Measurements from ENCODE around the gene UGT1A10.
"Not testable (repeated sequence)": the region's sequence is repeated elsewhere in the genome, so short reads cannot be mapped to it uniquely, and the experiment has no call there.

UGT1A10 gene

GRCh38 chr2:233746475-233747282, 110.4 kb downstream of the UGT1A10 start:
- no peak for DNase-seq

GRCh38 chr2:233747283-233747544, 111.0 kb downstream of the UGT1A10 start:
- no peak for DNase-seq

- DNase-seq: not testable (repeated sequence)
These were observed 114.4 kb downstream of the UGT1A10 start for GRCh38 chr2:233750689-233751088.

GRCh38 chr2:233751212-233752009, 115.2 kb downstream of the UGT1A10 start:
- not testable (repeated sequence) for DNase-seq

- no peak for DNase-seq
These were observed 118.8 kb downstream of the UGT1A10 start for GRCh38 chr2:233754872-233755611.

GRCh38 chr2:233756429-233757081, 120.3 kb downstream of the UGT1A10 start:
- no peak for DNase-seq

- no peak for DNase-seq
These were observed 121.9 kb downstream of the UGT1A10 start for GRCh38 chr2:233758141-233758540.

GRCh38 chr2:233758849-233759248, 122.6 kb downstream of the UGT1A10 start:
- no peak for DNase-seq

GRCh38 chr2:233760043-233760442, 123.8 kb downstream of the UGT1A10 start, which contains the start of gene UGT1A1:
UGT1A1 (plus strand) TSS chr2:233760270; CDS start chr2:233760288, 18 bp downstream.
- DNase-seq: no peak

GRCh38 chr2:233761040-233761769, 125.0 kb downstream of the UGT1A10 start:
- no peak for DNase-seq

GRCh38 chr2:233764264-233764663, 128.0 kb downstream of the UGT1A10 start:
- no peak for DNase-seq

GRCh38 chr2:233764761-233765160, 128.5 kb downstream of the UGT1A10 start:
- no peak for DNase-seq

- DNase-seq: no peak
These were observed 130.2 kb downstream of the UGT1A10 start for GRCh38 chr2:233766416-233766815.

GRCh38 chr2:233768076-233768475, 131.8 kb downstream of the UGT1A10 start:
- DNase-seq: no peak

- DNase-seq: no peak
These were observed 133.0 kb downstream of the UGT1A10 start for GRCh38 chr2:233769260-233769659.

- no peak for DNase-seq
These were observed 135.9 kb downstream of the UGT1A10 start for GRCh38 chr2:233772153-233772552.

- no peak for DNase-seq
These were observed 136.3 kb downstream of the UGT1A10 start for GRCh38 chr2:233772583-233772982.

GRCh38 chr2:233773854-233774253, 137.6 kb downstream of the UGT1A10 start:
- no peak for DNase-seq

GRCh38 chr2:233775414-233775813, 139.2 kb downstream of the UGT1A10 start:
- no peak for DNase-seq

GRCh38 chr2:233778030-233778429, 141.8 kb downstream of the UGT1A10 start, which contains the start of gene MROH2A:
MROH2A (plus strand) TSS chr2:233778330; CDS start chr2:233779359, 1,029 bp downstream.
- DNase-seq: no peak

GRCh38 chr2:233779722-233780121, 143.5 kb downstream of the UGT1A10 start:
- DNase-seq: no peak

- DNase-seq: no peak
These were observed 144.5 kb downstream of the UGT1A10 start for GRCh38 chr2:233780771-233781170.

Measured in SHP77 (cell line).